ENCODE measurements around the gene DLGAP1.
A peak's percentile ranks its signal among the peaks of the same experiment; 100 is the strongest.

DLGAP1 gene

DNA sequence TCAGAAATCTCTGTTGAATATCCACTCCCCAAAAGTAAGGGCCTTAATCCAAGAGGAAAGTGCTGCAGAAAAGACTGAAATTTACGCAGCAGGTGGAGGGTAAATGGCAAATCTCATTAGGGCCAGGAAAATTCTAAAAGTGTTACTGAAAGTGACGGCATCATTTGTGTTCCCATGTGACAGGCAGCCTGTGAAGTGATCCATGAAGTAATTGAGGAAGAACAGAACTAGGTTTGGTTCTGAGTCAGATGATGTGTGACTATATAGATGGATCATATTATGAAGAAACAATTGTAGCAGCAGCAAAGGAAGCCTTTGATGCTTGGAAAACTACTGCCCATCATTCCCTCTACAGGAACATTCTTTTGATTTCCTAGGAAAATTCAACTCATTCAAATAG lies 603.9 kb downstream of the DLGAP1 start:
- H3K4me1 ChIP-seq (ENCODE audit: control insufficient read depth, insufficient read depth, low read length), result no peaks in the 10 kb centered on the region
- no peak overlapping the region for H3K4me3 ChIP-seq (ENCODE audit: insufficient read depth, low read depth, low read length)
- H3K9me3 ChIP-seq (ENCODE audit: control insufficient read depth, low read length), result no peaks in the 10 kb centered on the region
- H3K27me3 ChIP-seq (ENCODE audit: control insufficient read depth, insufficient read depth, low read length, poor library complexity, severe bottlenecking), result no peaks in the 10 kb centered on the region
- WGBS, 2 experiments, result 91 to 94% methylated on average over 2 of the region's 2 CpGs
- H3K36me3 ChIP-seq (ENCODE audit: control insufficient read depth, insufficient read depth, low read length), result no peaks in the 10 kb centered on the region
- no peak overlapping the region for H3K27ac ChIP-seq (ENCODE audit: insufficient read depth, low read depth, low read length, poor library complexity, severe bottlenecking)

GRCh38 chr18:3848316-3848715 lies 606.8 kb downstream of the DLGAP1 start:
- H3K4me1 ChIP-seq (ENCODE audit: control insufficient read depth, insufficient read depth, low read length), result no peaks in the 10 kb centered on the region
- H3K4me3 ChIP-seq (ENCODE audit: insufficient read depth, low read depth, low read length), result no peak overlapping the region
- H3K27ac ChIP-seq (ENCODE audit: insufficient read depth, low read depth, low read length, poor library complexity, severe bottlenecking), result no peak overlapping the region
- no peaks in the 10 kb centered on the region for H3K36me3 ChIP-seq (ENCODE audit: control insufficient read depth, insufficient read depth, low read length)
- WGBS, 2 experiments, result 86 to 94% methylated on average over 3 of the region's 3 CpGs
- H3K27me3 ChIP-seq (ENCODE audit: control insufficient read depth, insufficient read depth, low read length, poor library complexity, severe bottlenecking), result no peaks in the 10 kb centered on the region
- H3K9me3 ChIP-seq (ENCODE audit: control insufficient read depth, low read length), result no peaks in the 10 kb centered on the region

- H3K9me3 ChIP-seq (ENCODE audit: control insufficient read depth, low read length), result no peaks in the 10 kb centered on the region
- no peaks in the 10 kb centered on the region for H3K36me3 ChIP-seq (ENCODE audit: control insufficient read depth, insufficient read depth, low read length)
- H3K27me3 ChIP-seq (ENCODE audit: control insufficient read depth, insufficient read depth, low read length, poor library complexity, severe bottlenecking), result no peaks in the 10 kb centered on the region
- no peak overlapping the region for H3K27ac ChIP-seq (ENCODE audit: insufficient read depth, low read depth, low read length, poor library complexity, severe bottlenecking)
- H3K4me3 ChIP-seq (ENCODE audit: insufficient read depth, low read depth, low read length), result no peak overlapping the region
- H3K4me1 ChIP-seq (ENCODE audit: control insufficient read depth, insufficient read depth, low read length), result peaks cover 10% of the 10 kb centered on the region
- WGBS, 2 experiments, result 92 to 100% methylated on average over 2 of the region's 2 CpGs
Observed at GRCh38 chr18:3845161-3845560, 609.9 kb downstream of the DLGAP1 start.

GRCh38 chr18:3842844-3843243 lies 612.3 kb downstream of the DLGAP1 start:
- no peaks in the 10 kb centered on the region for H3K36me3 ChIP-seq (ENCODE audit: control insufficient read depth, insufficient read depth, low read length)
- no peak overlapping the region for H3K4me3 ChIP-seq (ENCODE audit: insufficient read depth, low read depth, low read length)
- H3K27me3 ChIP-seq (ENCODE audit: control insufficient read depth, insufficient read depth, low read length, poor library complexity, severe bottlenecking), result no peaks in the 10 kb centered on the region
- no peaks in the 10 kb centered on the region for H3K9me3 ChIP-seq (ENCODE audit: control insufficient read depth, low read length)
- WGBS, 2 experiments, result 91 to 94% methylated on average over 2 of the region's 2 CpGs
- no peak overlapping the region for H3K27ac ChIP-seq (ENCODE audit: insufficient read depth, low read depth, low read length, poor library complexity, severe bottlenecking)
- peaks cover 29% of the 10 kb centered on the region for H3K4me1 ChIP-seq (ENCODE audit: control insufficient read depth, insufficient read depth, low read length)

GRCh38 chr18:3840766-3841165 lies 614.3 kb downstream of the DLGAP1 start:
- no peaks in the 10 kb centered on the region for H3K27me3 ChIP-seq (ENCODE audit: control insufficient read depth, insufficient read depth, low read length, poor library complexity, severe bottlenecking)
- no peaks in the 10 kb centered on the region for H3K9me3 ChIP-seq (ENCODE audit: control insufficient read depth, low read length)
- peaks cover 41% of the 10 kb centered on the region for H3K4me1 ChIP-seq (ENCODE audit: control insufficient read depth, insufficient read depth, low read length)
- WGBS, 2 experiments, result 77 to 86% methylated on average over 3 of the region's 3 CpGs
- H3K27ac ChIP-seq (ENCODE audit: insufficient read depth, low read depth, low read length, poor library complexity, severe bottlenecking), result no peak overlapping the region
- H3K4me3 ChIP-seq (ENCODE audit: insufficient read depth, low read depth, low read length), result no peak overlapping the region
- no peaks in the 10 kb centered on the region for H3K36me3 ChIP-seq (ENCODE audit: control insufficient read depth, insufficient read depth, low read length)

DNA sequence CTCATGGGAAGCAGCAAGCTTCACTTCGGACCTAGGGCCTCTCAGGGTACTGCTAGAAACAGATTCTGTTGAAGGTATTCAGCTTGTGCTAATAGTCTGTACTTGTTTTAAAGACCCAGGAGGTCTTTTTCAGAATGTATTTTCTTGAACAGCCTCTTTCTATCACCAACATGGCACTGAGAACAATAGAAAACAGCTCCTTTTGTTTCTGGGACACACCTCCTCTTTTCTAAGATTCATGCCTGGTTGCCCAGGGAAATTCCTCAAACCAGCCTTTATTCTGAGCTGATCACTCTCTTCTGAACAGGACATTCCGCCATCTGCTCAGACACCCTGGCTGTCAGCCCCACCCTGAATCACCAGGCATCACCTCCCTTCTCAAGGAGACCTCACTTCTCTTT lies 615.5 kb downstream of the DLGAP1 start:
- peak overlapping the region; percentile 67 for H3K27ac ChIP-seq (ENCODE audit: insufficient read depth, low read depth, low read length, poor library complexity, severe bottlenecking)
- no peaks in the 10 kb centered on the region for H3K36me3 ChIP-seq (ENCODE audit: control insufficient read depth, insufficient read depth, low read length)
- no peaks in the 10 kb centered on the region for H3K9me3 ChIP-seq (ENCODE audit: control insufficient read depth, low read length)
- 16 to 26% methylated on average over 2 of the region's 2 CpGs for WGBS, 2 experiments
- H3K4me1 ChIP-seq (ENCODE audit: control insufficient read depth, insufficient read depth, low read length), result peaks cover 41% of the 10 kb centered on the region
- H3K27me3 ChIP-seq (ENCODE audit: control insufficient read depth, insufficient read depth, low read length, poor library complexity, severe bottlenecking), result no peaks in the 10 kb centered on the region
- no peak overlapping the region for H3K4me3 ChIP-seq (ENCODE audit: insufficient read depth, low read depth, low read length)

- no peaks in the 10 kb centered on the region for H3K9me3 ChIP-seq (ENCODE audit: control insufficient read depth, low read length)
- H3K36me3 ChIP-seq (ENCODE audit: control insufficient read depth, insufficient read depth, low read length), result no peaks in the 10 kb centered on the region
- no peak overlapping the region for H3K4me3 ChIP-seq (ENCODE audit: insufficient read depth, low read depth, low read length)
- WGBS, 2 experiments, result 66 to 68% methylated on average over 11 to 12 of the region's 12 CpGs
- H3K4me1 ChIP-seq (ENCODE audit: control insufficient read depth, insufficient read depth, low read length), result peaks cover 41% of the 10 kb centered on the region
- H3K27me3 ChIP-seq (ENCODE audit: control insufficient read depth, insufficient read depth, low read length, poor library complexity, severe bottlenecking), result no peaks in the 10 kb centered on the region
- no peak overlapping the region for H3K27ac ChIP-seq (ENCODE audit: insufficient read depth, low read depth, low read length, poor library complexity, severe bottlenecking)
Observed at GRCh38 chr18:3836483-3837335, 618.4 kb downstream of the DLGAP1 start.

- WGBS, 2 experiments, result 85 to 88% methylated on average over 6 of the region's 6 CpGs
- no peak overlapping the region for H3K4me3 ChIP-seq (ENCODE audit: insufficient read depth, low read depth, low read length)
- no peaks in the 10 kb centered on the region for H3K9me3 ChIP-seq (ENCODE audit: control insufficient read depth, low read length)
- H3K27me3 ChIP-seq (ENCODE audit: control insufficient read depth, insufficient read depth, low read length, poor library complexity, severe bottlenecking), result no peaks in the 10 kb centered on the region
- H3K36me3 ChIP-seq (ENCODE audit: control insufficient read depth, insufficient read depth, low read length), result no peaks in the 10 kb centered on the region
- peaks cover 17% of the 10 kb centered on the region for H3K4me1 ChIP-seq (ENCODE audit: control insufficient read depth, insufficient read depth, low read length)
- H3K27ac ChIP-seq (ENCODE audit: insufficient read depth, low read depth, low read length, poor library complexity, severe bottlenecking), result no peak overlapping the region
Observed at GRCh38 chr18:3832025-3832638, 623.0 kb downstream of the DLGAP1 start.

GRCh38 chr18:3830604-3831003 lies 624.5 kb downstream of the DLGAP1 start:
- WGBS, 2 experiments, result 88 to 94% methylated on average over 1 of the region's 1 CpG
- Histone ChIP-seq H3K4me3 (ENCODE audit: insufficient read depth, low read depth, low read length) (no peak overlapping the region), H3K27ac (ENCODE audit: insufficient read depth, low read depth, low read length, poor library complexity, severe bottlenecking) (no peak overlapping the region), H3K4me1 (ENCODE audit: control insufficient read depth, insufficient read depth, low read length) (peaks cover 14% of the 10 kb centered on the region), H3K27me3 (ENCODE audit: control insufficient read depth, insufficient read depth, low read length, poor library complexity, severe bottlenecking) (no peaks in the 10 kb centered on the region), H3K9me3 (ENCODE audit: control insufficient read depth, low read length) (no peaks in the 10 kb centered on the region), H3K36me3 (ENCODE audit: control insufficient read depth, insufficient read depth, low read length) (no peaks in the 10 kb centered on the region)

DNA sequence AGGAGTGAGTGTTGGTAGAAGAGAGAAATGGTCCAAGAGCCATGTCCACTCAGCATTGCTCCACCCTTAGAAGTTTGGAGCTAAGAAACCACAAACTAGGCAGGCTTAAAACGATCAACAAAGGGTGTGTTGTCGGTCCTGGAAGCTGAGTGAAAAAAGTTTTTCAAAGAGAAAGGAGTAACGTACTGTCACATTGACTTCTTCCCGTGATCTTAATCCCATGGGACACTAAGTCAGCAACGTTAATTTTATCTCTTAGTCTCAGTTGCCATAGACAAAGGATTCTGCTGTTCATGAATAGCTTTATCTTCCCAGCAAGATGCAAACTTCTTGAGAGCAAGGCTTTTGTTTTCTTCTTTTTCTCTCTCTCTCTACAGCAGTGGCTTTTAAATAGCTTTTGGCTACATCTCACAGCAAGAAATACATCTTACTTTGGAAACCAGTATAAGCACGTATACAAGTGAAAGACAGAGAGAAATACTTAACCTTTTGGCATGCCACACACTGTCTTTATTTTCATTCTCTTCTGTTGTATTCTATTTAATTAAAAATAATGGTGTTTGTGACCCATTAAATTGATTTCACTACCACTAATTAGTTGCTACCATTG lies 627.8 kb downstream of the DLGAP1 start:
- H3K36me3 ChIP-seq (ENCODE audit: control insufficient read depth, insufficient read depth, low read length), result no peaks in the 10 kb centered on the region
- peak overlapping the region; percentile 64 for H3K27ac ChIP-seq (ENCODE audit: insufficient read depth, low read depth, low read length, poor library complexity, severe bottlenecking)
- no peak overlapping the region for H3K4me3 ChIP-seq (ENCODE audit: insufficient read depth, low read depth, low read length)
- no peaks in the 10 kb centered on the region for H3K27me3 ChIP-seq (ENCODE audit: control insufficient read depth, insufficient read depth, low read length, poor library complexity, severe bottlenecking)
- peaks cover 14% of the 10 kb centered on the region for H3K4me1 ChIP-seq (ENCODE audit: control insufficient read depth, insufficient read depth, low read length)
- no peaks in the 10 kb centered on the region for H3K9me3 ChIP-seq (ENCODE audit: control insufficient read depth, low read length)
- WGBS, 2 experiments, result 8 to 10% methylated on average over 5 to 6 of the region's 6 CpGs
